SK-N-MC (cell line): ENCODE measurements around the gene CTRL.

Source experiments
- EZH2 ChIP-seq: fragments of 200-600 bp; sonication (generic); IDR thresholded peaks from one replicate; pipeline ENCODE4 v1.6.1; 2017; ENCODE audit warnings: antibody characterized with exemption
- POLR2AphosphoS5 ChIP-seq: IDR thresholded peaks from 2 replicates; pipeline ENCODE4 v1.6.1; 2012; ENCODE audit warnings: mild to moderate bottlenecking, low read depth, low read length, borderline replicate concordance

DNA sequence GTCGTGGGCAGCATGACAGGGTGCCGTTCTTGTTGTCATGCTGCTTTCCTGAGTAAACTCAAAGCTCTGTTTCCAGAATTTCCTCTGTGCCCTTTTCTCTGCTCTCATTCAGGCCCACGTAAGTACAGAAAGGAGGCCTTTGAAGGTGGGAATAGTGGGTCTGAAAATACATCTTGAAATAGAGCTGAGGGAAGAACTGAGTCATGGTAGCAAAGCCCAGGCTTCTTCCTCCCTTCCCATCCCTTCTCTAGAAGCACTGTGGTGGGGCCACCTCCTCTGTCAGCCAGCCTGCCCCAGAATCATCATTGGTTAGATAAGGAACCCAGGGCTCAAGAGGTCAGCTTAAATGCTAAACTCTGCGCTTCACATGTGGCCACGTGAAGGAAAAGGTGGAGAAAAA is 9.4 kb downstream of the CTRL start:
- TF ChIP-seq POLR2AphosphoS5 (no peak), EZH2 (no peak)
